MV-4-11 (cell line): ENCODE measurements around the gene EVI5L.
"Not testable (repeated sequence)": the region's sequence is repeated elsewhere in the genome, so short reads cannot be mapped to it uniquely, and the experiment has no call there.

Experiments used
- DNase-seq: peaks from one replicate; lab custom pipeline; 2025; lab: John Stamatoyannopoulos, UW

The EVI5L gene

GRCh38 chr19:7872306-7873204, 42.5 kb downstream of the EVI5L start:
- DNase-seq, result no peak

- DNase-seq, result no peak
These were observed 43.5 kb downstream of the EVI5L start for GRCh38 chr19:7873304-7874075.

GRCh38 chr19:7874076-7874896, 44.3 kb downstream of the EVI5L start, which contains the start of gene PRR36:
TSS of gene PRR36 (minus strand) at chr19:7874390. CDS start at chr19:7873689, 701 bp downstream.
- no peak for DNase-seq

- no peak for DNase-seq
These were observed 44.9 kb downstream of the EVI5L start for GRCh38 chr19:7874897-7875273.

GRCh38 chr19:7877249-7877836, 47.3 kb downstream of the EVI5L start:
- DNase-seq, result no peak

GRCh38 chr19:7879111-7879807, 49.2 kb downstream of the EVI5L start:
- DNase-seq, result no peak

GRCh38 chr19:7879836-7880235, 49.8 kb downstream of the EVI5L start:
- peak; percentile 42 for DNase-seq

GRCh38 chr19:7881910-7882309, 51.9 kb downstream of the EVI5L start:
- no peak for DNase-seq

- DNase-seq, result no peak
These were observed 53.1 kb downstream of the EVI5L start for GRCh38 chr19:7883105-7883504.

GRCh38 chr19:7883796-7884570, 54.0 kb downstream of the EVI5L start:
- DNase-seq, result peak; percentile 37

- DNase-seq, result no peak
These were observed 55.8 kb downstream of the EVI5L start for GRCh38 chr19:7885818-7886217.

- no peak for DNase-seq
These were observed 57.6 kb downstream of the EVI5L start for GRCh38 chr19:7887408-7888144.

- DNase-seq, result no peak
These were observed 58.3 kb downstream of the EVI5L start, which contains the start of gene LRRC8E for GRCh38 chr19:7888145-7888825. TSS of gene LRRC8E (plus strand) at chr19:7888510. CDS start at chr19:7895604, 7,094 bp downstream.

- no peak for DNase-seq
These were observed 58.8 kb downstream of the EVI5L start for GRCh38 chr19:7888826-7889217.

- not testable (repeated sequence) for DNase-seq
These were observed 63.5 kb downstream of the EVI5L start for GRCh38 chr19:7893362-7894101.

- no peak for DNase-seq
These were observed 64.7 kb downstream of the EVI5L start for GRCh38 chr19:7894612-7895309.

GRCh38 chr19:7895565-7895964, 65.5 kb downstream of the EVI5L start:
- DNase-seq, result no peak

- DNase-seq, result no peak
These were observed 67.3 kb downstream of the EVI5L start for GRCh38 chr19:7897292-7897691.
